Coronary artery (tissue), 2 donors: ENCODE data around the gene ANKS1A.

ENCODE experiments used
- DNase-seq: peaks from one replicate; pipeline ENCODE4 v3.0.0-alpha.2; 2017; ENCODE audit warnings: low spot score
- H3K27ac ChIP-seq, 2 donors: fragments of 200-600 bp; sonication (generic); one replicate each; pipeline ENCODE4 v1.5.1; 2016 to 2019
- H3K4me3 ChIP-seq: fragments of 200-600 bp; sonication (generic); 2 replicates; pipeline ENCODE4 v1.5.1; 2016; ENCODE audit warnings: mild to moderate bottlenecking, moderate library complexity
- TF ChIP-seq, protein P1 (sequence below): fragments of 200-600 bp; sonication (generic); IDR thresholded peaks from one replicate; pipeline ENCODE4 v1.5.1; 2019; ENCODE audit warnings: antibody characterized with exemption

The ANKS1A gene

DNA sequence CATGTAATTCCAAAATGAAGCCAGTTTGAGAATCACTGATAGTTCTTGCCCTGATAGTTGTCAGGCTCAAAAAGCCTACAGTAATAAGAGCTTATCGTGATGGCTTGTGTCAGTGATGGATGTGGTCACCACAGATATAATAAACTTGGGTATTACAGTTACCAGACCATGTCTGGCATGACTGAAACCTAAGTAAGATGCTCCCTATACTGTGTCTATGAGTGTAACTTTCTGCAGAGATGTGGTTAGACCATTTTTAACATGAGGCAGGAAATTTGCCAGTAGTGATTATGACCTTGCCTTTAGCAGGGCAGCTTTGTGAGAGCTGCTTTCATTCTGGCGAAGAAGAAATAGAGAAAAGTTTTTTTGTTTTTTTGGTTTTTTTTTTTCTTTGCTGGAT lies 90.2 kb downstream of the ANKS1A start:
- TF ChIP-seq, protein P1, sequence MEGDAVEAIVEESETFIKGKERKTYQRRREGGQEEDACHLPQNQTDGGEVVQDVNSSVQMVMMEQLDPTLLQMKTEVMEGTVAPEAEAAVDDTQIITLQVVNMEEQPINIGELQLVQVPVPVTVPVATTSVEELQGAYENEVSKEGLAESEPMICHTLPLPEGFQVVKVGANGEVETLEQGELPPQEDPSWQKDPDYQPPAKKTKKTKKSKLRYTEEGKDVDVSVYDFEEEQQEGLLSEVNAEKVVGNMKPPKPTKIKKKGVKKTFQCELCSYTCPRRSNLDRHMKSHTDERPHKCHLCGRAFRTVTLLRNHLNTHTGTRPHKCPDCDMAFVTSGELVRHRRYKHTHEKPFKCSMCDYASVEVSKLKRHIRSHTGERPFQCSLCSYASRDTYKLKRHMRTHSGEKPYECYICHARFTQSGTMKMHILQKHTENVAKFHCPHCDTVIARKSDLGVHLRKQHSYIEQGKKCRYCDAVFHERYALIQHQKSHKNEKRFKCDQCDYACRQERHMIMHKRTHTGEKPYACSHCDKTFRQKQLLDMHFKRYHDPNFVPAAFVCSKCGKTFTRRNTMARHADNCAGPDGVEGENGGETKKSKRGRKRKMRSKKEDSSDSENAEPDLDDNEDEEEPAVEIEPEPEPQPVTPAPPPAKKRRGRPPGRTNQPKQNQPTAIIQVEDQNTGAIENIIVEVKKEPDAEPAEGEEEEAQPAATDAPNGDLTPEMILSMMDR: no peak
- H3K27ac ChIP-seq: no peak overlapping the region
- H3K4me3 ChIP-seq: no peak overlapping the region
- no peak for DNase-seq

DNA sequence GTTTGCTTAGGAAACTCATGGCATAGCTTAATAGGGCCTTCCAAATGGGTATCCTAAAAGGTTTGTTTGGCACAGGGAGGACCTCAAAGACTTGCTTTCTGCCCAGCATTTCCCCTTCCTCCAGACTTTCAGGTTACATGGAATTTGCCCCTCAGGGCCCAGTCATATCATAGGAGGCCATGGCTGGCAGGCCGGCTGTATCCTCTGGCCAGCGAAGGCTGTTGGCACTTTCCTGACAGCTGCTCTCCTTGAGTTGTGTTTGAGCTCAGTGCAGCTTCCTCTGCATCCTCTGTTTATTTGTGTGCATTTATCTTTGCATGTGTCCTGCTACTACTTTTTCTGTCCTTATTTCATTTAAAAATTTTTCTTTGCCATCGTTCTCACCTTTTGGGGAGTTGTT lies 90.9 kb downstream of the ANKS1A start:
- no peak overlapping the region for H3K4me3 ChIP-seq
- DNase-seq: no peak
- H3K27ac ChIP-seq: no peak overlapping the region
- TF ChIP-seq, protein P1: no peak

DNA sequence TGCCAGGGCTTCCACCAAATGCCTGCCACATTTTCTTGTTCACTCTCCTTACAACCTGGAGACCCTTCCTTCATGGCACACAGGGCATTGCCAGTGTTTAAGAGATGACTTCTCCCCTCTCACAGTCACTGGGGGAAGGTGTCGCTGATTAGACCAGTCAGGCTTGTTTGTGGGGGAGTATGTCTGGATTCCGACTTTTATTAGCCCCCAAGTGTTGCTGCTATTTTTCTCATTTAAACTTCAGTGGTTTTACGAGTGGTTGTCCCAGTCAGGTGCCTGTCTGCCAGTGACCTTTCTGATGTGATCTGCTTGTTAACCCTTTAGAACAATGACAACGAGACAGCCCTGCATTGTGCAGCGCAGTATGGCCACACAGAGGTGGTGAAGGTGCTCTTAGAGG lies 92.3 kb downstream of the ANKS1A start:
- no peak for DNase-seq
- no peak overlapping the region for H3K4me3 ChIP-seq
- TF ChIP-seq, protein P1: no peak
- H3K27ac ChIP-seq: no peak overlapping the region

DNA sequence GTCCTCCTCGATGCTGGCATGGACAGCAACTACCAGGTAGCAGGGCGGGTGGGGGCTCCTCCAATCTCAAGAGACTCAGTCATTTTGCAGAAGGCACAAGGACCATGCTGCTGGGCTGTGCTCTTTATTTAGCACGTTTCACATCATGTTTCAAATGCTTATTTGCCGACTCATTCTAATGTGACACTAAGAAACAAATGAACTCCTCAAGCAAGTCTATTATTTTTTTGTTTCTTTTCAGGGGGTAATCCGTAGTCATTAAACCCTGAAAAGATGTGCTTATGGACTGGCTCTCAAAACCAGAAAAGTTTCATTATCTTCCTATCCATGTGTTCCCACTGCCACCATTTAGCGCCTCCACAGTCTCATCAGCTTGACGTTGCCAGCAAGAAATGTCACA lies 92.9 kb downstream of the ANKS1A start:
- Histone ChIP-seq H3K4me3 (no peak overlapping the region), H3K27ac (no peak overlapping the region)
- TF ChIP-seq, protein P1: no peak
- DNase-seq: no peak

DNA sequence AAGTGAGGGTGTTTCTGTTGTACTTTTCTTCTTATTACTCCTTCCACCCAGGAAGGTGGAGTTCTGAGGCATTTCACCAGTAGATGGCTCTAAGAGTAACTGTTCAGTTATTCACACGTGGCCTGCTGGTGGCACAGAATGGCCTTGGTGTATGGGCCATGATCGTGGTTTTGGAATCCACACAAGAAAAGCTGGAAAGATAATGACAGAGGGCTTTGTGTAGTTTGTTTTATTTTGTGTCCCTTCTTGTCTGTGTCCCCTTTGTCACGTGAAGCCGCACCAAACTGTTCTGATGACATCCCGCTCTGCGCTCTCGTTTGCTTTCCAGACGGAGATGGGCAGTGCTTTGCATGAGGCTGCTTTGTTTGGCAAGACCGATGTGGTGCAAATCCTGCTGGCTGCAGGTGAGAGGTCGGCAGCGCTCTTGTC lies 93.4 kb downstream of the ANKS1A start:
- Histone ChIP-seq H3K27ac (no peak overlapping the region), H3K4me3 (no peak overlapping the region)
- no peak for DNase-seq
- TF ChIP-seq, protein P1: no peak

DNA sequence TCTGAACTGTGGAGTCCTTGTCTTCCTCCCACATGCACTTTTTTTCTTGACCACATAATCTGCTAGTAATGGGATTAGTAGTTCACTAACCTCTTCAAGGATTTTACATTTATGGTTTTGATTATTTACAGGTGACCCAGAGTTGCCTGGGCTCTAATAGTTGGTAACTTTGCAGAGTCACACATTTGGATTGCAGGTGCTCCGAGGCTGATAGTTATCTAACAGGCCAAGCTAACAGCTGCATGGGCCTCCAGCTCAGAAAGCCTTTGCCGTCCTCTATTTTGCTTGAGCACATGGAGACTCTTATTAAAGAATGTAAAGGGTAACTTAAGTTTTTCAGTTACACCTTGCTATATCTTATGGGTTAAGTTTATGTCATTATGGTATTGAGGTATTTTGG lies 95.4 kb downstream of the ANKS1A start:
- no peak for DNase-seq
- TF ChIP-seq, protein P1: no peak
- Histone ChIP-seq H3K4me3 (no peak overlapping the region), H3K27ac (no peak overlapping the region)

DNA sequence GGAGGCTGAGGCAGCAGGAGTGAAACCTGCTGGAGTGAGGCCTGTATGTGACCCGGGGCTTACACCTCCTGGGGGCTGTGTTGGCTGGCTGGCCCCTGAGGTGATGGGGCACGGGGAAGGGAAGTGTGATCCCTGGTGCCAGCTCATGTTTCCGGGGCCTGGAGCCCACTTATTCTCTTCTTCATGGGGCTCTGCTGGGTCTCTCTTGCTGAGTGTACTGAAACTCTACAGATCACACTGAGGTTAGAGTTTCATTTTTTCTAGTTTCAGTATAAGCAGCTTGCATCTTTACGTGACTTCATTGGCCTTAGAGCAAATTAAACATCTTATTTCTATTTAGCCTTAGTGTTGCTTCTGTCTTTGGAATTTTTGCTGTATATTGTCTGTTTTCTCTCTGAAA lies 96.2 kb downstream of the ANKS1A start:
- no peak overlapping the region for H3K27ac ChIP-seq
- no peak for DNase-seq
- TF ChIP-seq, protein P1: no peak
- H3K4me3 ChIP-seq: no peak overlapping the region
